Large intestine (tissue), 1 donor: ENCODE results near the gene GCSAML. TPM values are rescaled to one million over a fixed set of nuclear protein-coding genes. Genes with fewer than 3 reads are reported as not detected.

ENCODE experiments used
- polyA plus RNA-seq: library from polyadenylated mRNA; unstranded; fragments of 120-200 nt; gene quantifications from one replicate; pipeline ENCODE4 v1.2.1, GENCODE V29; 2013

Gene GCSAML
- polyA plus RNA-seq, 1 donor, result 0.07 TPM

Other genes with a start within 250 kb of the GCSAML start
- gene ZNF496, start 217.3 kb upstream of the GCSAML start, polyA plus RNA-seq, result 18.0 TPM
- gene NLRP3, start 133.0 kb upstream of the GCSAML start, polyA plus RNA-seq, result 0.78 TPM
- gene OR2B11, start 91.0 kb upstream of the GCSAML start, polyA plus RNA-seq, result not detected
- gene OR2C3, start 12.7 kb upstream of the GCSAML start, polyA plus RNA-seq, result 0.10 TPM
- gene OR2G2, start 39.2 kb downstream of the GCSAML start, polyA plus RNA-seq, result not detected
- gene OR2G3, start 56.5 kb downstream of the GCSAML start, polyA plus RNA-seq, result not detected
- gene OR13G1, start 130.6 kb downstream of the GCSAML start, polyA plus RNA-seq, result 0.01 TPM
- not detected for gene OR6F1, start 167.5 kb downstream of the GCSAML start, polyA plus RNA-seq
- gene OR14K1, start 189.5 kb downstream of the GCSAML start, polyA plus RNA-seq, result not detected
- not detected for gene OR14A2, start 199.0 kb downstream of the GCSAML start, polyA plus RNA-seq
- not detected for gene OR1C1, start 211.4 kb downstream of the GCSAML start, polyA plus RNA-seq